ENCODE results near the gene GATA2.

Gene GATA2

DNA sequence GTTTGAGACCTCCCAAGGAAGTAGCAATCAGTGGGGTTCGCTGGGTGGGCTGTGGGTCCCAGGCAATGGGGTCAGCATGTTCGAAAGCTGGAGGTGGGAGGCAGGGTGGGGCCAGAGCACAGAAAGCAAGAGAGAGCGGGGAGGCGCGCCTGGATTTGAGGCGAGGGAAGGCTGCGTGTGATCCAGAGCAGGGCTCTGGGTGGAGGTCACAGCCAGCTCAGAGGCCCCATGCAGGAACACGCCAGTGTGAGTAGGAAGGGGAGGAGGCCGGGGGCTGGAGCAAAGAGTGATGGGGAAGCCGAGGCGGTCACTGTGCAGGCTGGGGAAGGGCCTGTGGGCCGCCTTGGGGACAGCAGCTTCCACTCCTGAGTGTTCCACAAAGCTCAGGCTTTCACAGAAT, 35.1 kb downstream of the GATA2 start:
- Histone ChIP-seq H3K9me3 (ENCODE audit: control insufficient read depth, low read length) (no peaks in the 10 kb centered on the region), H3K4me1 (ENCODE audit: control insufficient read depth, insufficient read depth, low read length, poor library complexity, severe bottlenecking) (no peaks in the 10 kb centered on the region), H3K36me3 (ENCODE audit: control insufficient read depth, insufficient read depth, low read length) (no peaks in the 10 kb centered on the region), H3K4me3 (ENCODE audit: insufficient read depth, low read depth, low read length, poor library complexity, severe bottlenecking) (no peak overlapping the region), H3K27me3 (replicated peaks; ENCODE audit: control insufficient read depth, insufficient read depth, low read length, poor library complexity, severe bottlenecking) (peaks cover 6% of the 10 kb centered on the region), H3K27ac (ENCODE audit: insufficient read depth, low read length, poor library complexity, severe bottlenecking) (no peak overlapping the region)
- no peak for DNase-seq

DNA sequence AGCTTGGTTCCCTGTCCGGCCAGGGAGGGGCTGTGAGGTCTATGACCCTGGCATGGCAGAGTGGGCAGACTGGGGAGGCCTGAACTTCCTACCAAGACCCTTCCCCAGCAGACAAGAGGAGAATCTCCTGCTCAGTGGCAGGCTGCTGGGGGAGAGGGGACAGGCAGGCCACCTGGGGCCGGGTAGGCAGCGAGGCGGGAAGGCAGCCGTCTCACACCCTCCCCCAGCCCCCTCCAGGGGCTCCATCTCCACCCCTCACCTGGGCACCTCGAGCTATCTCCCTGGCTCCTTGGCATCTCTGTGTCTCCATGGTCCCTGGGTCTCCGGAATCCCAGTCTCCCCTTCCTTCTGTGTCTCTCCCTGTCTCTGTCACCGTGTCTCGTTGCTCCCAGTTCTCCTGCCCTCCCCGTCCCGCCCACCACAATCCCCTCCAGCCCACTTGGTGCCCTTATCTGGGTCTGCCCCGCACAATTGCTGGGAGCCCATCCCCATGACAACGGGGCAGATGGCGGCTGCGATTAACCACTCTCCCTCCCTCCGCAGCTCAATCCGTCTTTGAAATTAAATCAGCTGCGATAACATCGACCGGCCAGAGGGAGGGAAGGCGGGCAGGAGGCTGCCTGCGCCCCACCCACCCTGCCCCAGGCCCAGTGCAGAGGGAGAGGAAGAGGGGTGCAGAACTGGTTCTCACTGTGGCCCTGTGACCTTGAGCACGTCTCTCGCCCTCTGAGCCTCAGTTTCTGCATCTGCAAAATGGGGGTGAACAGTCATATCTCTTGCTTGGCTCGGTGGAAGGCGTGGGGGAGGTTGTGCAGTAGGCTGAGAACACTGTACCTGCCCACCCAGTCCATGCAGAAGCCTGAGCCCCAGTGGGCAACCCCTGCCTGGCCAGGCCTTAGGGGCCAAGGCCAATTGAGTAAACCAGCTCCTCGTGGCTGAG, 36.0 kb downstream of the GATA2 start:
- no peaks in the 10 kb centered on the region for H3K9me3 ChIP-seq (ENCODE audit: control insufficient read depth, low read length)
- peaks cover 6% of the 10 kb centered on the region for H3K27me3 ChIP-seq (replicated peaks; ENCODE audit: control insufficient read depth, insufficient read depth, low read length, poor library complexity, severe bottlenecking)
- H3K4me1 ChIP-seq (ENCODE audit: control insufficient read depth, insufficient read depth, low read length, poor library complexity, severe bottlenecking): no peaks in the 10 kb centered on the region
- no peaks in the 10 kb centered on the region for H3K36me3 ChIP-seq (ENCODE audit: control insufficient read depth, insufficient read depth, low read length)
- no peak overlapping the region for H3K4me3 ChIP-seq (ENCODE audit: insufficient read depth, low read depth, low read length, poor library complexity, severe bottlenecking)
- H3K27ac ChIP-seq (ENCODE audit: insufficient read depth, low read length, poor library complexity, severe bottlenecking): no peak overlapping the region
- no peak for DNase-seq

DNA sequence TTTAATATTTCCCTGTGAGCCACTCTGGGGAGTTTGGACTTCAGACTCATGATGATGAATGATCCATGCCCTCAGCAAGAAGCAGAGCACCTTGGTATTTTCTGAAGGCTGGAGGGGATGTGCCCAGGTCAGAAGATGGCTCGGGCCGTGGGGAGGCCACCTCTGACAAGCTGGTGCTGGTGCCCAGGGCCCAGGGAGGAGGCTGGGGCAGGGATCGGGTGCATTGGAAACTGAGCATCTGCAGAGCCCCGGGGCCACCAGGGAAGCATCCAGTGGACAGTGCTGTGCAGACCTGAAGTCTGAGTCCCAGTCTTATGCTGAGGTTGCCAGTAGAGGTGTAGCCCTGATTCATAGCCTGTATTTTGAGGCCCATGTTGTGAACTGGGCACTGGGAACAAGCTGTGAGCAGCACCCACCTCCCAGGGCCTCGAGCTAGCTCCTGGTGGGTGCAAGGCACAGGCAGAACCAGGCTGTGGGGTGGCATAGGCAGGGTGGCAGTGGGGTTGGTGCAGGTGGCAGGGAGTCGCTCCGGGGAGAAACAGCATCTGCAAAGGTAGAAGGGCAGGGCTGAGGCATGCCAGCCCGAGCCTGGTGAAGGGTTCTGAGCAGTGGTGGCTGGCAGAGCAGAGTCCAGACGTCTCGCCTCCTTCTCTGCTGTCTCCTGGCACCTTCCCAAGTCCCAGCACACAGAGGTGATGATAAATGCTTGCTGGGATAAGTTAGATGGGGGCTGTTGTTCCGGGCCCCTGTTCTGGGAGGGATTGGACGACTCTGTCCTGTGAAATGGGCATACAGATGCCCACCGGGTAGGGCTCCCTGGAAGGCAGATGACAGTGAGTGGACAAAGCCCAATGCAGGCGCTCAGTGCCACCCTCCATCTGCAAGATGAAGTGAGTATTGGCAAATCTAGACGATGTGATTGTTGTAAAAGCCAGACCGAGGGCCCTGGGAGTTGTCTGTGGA, 36.9 kb downstream of the GATA2 start:
- Histone ChIP-seq H3K4me3 (ENCODE audit: insufficient read depth, low read depth, low read length, poor library complexity, severe bottlenecking) (no peak overlapping the region), H3K27me3 (replicated peaks; ENCODE audit: control insufficient read depth, insufficient read depth, low read length, poor library complexity, severe bottlenecking) (peaks cover 6% of the 10 kb centered on the region)

DNA sequence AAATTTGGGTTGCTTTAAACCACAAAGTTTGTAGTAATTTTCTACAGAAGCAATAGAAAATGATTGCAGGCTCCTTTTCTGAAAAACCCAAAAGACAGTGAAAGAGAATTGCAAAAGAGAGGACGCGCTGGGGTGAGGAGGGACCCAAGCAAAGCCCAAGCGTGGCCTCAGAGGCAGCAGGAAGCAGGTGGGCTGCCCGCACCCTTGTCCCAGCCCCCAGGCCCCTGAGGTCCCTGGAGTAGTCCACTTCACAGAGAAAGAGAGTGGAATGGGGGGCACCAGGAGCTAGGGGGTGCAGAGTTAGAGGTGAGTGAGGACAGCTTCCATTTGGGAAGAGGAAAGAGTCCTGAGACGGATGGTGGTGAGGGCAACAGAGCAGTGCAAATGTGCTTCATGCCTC, 37.9 kb downstream of the GATA2 start:
- no peak overlapping the region for H3K4me3 ChIP-seq (ENCODE audit: insufficient read depth, low read depth, low read length, poor library complexity, severe bottlenecking)
- H3K4me1 ChIP-seq (ENCODE audit: control insufficient read depth, insufficient read depth, low read length, poor library complexity, severe bottlenecking): no peaks in the 10 kb centered on the region
- H3K27me3 ChIP-seq (replicated peaks; ENCODE audit: control insufficient read depth, insufficient read depth, low read length, poor library complexity, severe bottlenecking): peaks cover 6% of the 10 kb centered on the region
- no peak overlapping the region for H3K27ac ChIP-seq (ENCODE audit: insufficient read depth, low read length, poor library complexity, severe bottlenecking)
- H3K9me3 ChIP-seq (ENCODE audit: control insufficient read depth, low read length): no peaks in the 10 kb centered on the region
- DNase-seq: no peak
- no peaks in the 10 kb centered on the region for H3K36me3 ChIP-seq (ENCODE audit: control insufficient read depth, insufficient read depth, low read length)

More for the DNA sequence above, 36.9 kb downstream of the GATA2 start:
- Histone ChIP-seq H3K4me1 (ENCODE audit: control insufficient read depth, insufficient read depth, low read length, poor library complexity, severe bottlenecking) (no peaks in the 10 kb centered on the region), H3K27ac (ENCODE audit: insufficient read depth, low read length, poor library complexity, severe bottlenecking) (no peak overlapping the region), H3K9me3 (ENCODE audit: control insufficient read depth, low read length) (no peaks in the 10 kb centered on the region), H3K36me3 (ENCODE audit: control insufficient read depth, insufficient read depth, low read length) (no peaks in the 10 kb centered on the region)
- no peak for DNase-seq

DNA sequence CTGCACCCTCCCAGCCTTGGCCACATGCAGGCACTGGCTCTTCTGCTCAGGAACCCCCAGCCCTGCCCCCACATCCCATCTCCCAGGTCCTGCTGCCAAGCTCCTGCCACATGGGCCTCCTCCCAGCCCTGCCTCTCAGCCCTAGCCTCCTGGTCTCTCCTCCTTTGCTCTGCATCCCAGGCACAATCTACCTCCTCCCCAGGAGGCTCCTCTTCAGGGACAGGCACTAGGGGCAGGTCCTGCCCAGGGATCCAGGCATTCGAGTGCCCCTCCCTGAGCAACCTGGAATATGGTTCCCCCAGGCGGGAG, 38.7 kb downstream of the GATA2 start:
- DNase-seq: no peak
- H3K4me3 ChIP-seq (ENCODE audit: insufficient read depth, low read depth, low read length, poor library complexity, severe bottlenecking): no peak overlapping the region
- no peak overlapping the region for H3K27ac ChIP-seq (ENCODE audit: insufficient read depth, low read length, poor library complexity, severe bottlenecking)
- peaks cover 6% of the 10 kb centered on the region for H3K27me3 ChIP-seq (replicated peaks; ENCODE audit: control insufficient read depth, insufficient read depth, low read length, poor library complexity, severe bottlenecking)
- no peaks in the 10 kb centered on the region for H3K36me3 ChIP-seq (ENCODE audit: control insufficient read depth, insufficient read depth, low read length)
- no peaks in the 10 kb centered on the region for H3K9me3 ChIP-seq (ENCODE audit: control insufficient read depth, low read length)
- peaks cover under 1% of the 10 kb centered on the region for H3K4me1 ChIP-seq (ENCODE audit: control insufficient read depth, insufficient read depth, low read length, poor library complexity, severe bottlenecking)

DNA sequence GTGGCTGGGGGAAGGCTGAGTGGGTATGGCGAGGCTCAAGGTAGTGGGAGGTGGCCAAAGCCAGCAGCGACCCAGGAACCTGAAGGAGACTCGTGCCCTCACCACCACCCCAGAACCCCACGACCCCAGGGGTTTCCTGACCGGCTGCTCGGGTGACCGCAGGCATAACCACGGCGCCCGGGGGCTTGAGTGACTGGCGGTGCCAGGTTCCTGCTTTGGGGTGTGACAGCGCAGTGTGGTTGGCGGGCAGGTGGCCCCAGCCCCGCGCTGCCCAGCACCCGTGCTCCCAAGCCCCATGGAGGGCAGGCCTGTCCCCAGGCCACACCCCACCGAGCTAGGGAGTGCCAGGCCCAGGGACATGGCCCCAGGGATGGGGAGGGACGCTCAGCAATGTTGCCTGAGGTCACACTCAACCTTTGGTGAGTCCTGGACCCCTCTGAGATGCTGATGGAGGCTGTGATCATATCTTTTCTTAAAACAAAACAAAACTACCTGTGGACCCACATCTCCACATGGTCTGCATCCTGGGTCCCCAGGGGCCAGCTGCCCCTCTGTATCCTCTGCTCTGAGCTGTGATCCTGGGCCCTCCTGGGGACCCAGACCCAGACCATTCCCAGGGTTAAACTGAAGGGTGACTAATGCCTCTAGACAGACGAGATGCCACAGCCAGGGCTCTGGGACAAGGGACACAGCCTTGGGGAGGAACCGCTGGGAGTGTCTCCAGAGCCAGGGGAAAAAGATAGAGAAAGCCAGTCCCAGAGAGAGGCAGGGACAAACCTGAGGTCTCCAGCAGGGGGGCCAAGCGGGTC, 39.3 kb downstream of the GATA2 start:
- Histone ChIP-seq H3K27ac (ENCODE audit: insufficient read depth, low read length, poor library complexity, severe bottlenecking) (no peak overlapping the region), H3K9me3 (ENCODE audit: control insufficient read depth, low read length) (no peaks in the 10 kb centered on the region), H3K36me3 (ENCODE audit: control insufficient read depth, insufficient read depth, low read length) (no peaks in the 10 kb centered on the region), H3K4me3 (ENCODE audit: insufficient read depth, low read depth, low read length, poor library complexity, severe bottlenecking) (no peak overlapping the region), H3K27me3 (replicated peaks; ENCODE audit: control insufficient read depth, insufficient read depth, low read length, poor library complexity, severe bottlenecking) (peaks cover 6% of the 10 kb centered on the region), H3K4me1 (ENCODE audit: control insufficient read depth, insufficient read depth, low read length, poor library complexity, severe bottlenecking) (peaks cover 6% of the 10 kb centered on the region)
- no peak for DNase-seq

DNA sequence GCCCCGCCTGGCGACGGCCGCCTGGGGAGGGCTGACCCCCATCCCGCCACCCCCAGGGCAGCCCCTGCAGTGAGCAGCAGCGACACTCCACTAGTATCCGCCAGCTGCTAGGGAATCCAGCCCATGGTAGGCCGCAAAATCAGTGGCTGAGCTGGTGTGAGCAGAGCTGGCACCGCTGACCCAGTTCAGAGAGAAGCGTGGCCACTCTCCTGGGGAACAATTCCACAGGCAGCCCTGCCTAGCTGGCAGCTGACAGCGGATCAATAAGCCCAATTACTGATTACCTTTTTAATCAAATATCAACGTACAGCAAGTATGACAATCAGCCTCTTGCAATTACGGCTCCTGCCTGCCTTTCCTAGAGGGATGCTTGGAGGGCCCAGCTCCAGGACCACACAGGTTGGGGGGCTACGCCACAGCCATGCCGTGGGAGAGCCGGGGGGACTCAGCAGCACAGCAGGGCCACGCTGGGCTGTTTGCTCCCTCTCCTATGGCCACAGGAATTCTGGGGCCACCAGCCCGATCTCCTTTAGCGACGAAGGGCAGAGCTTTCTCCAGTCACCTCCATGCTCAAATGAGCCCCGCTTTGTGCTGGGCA, 40.2 kb downstream of the GATA2 start:
- Histone ChIP-seq H3K36me3 (ENCODE audit: control insufficient read depth, insufficient read depth, low read length) (no peaks in the 10 kb centered on the region), H3K4me3 (ENCODE audit: insufficient read depth, low read depth, low read length, poor library complexity, severe bottlenecking) (no peak overlapping the region), H3K9me3 (ENCODE audit: control insufficient read depth, low read length) (no peaks in the 10 kb centered on the region), H3K27me3 (replicated peaks; ENCODE audit: control insufficient read depth, insufficient read depth, low read length, poor library complexity, severe bottlenecking) (peaks cover 6% of the 10 kb centered on the region), H3K4me1 (ENCODE audit: control insufficient read depth, insufficient read depth, low read length, poor library complexity, severe bottlenecking) (peaks cover 9% of the 10 kb centered on the region), H3K27ac (ENCODE audit: insufficient read depth, low read length, poor library complexity, severe bottlenecking) (no peak overlapping the region)
- DNase-seq: no peak

DNA sequence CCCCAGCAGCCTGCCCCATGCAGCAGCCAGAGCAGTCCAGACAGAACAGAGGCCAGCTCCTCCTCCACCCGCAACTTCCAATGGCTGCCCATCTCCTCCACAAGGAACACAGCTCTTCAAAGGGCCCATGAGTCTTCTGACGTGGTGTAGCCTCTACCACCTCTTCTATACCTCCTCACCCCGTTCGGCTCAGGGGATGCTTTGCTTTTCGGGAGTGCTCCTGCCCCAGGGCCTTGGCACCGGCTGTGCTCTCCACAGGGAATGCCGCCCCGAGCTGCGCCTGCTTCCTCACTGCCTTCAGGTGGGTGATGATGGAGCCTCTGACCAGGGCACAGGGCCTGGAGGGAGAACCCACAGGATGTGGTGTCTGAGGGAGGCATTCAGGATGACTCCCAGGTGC, 40.9 kb downstream of the GATA2 start:
- no peaks in the 10 kb centered on the region for H3K36me3 ChIP-seq (ENCODE audit: control insufficient read depth, insufficient read depth, low read length)
- H3K4me3 ChIP-seq (ENCODE audit: insufficient read depth, low read depth, low read length, poor library complexity, severe bottlenecking): no peak overlapping the region
- peaks cover 9% of the 10 kb centered on the region for H3K4me1 ChIP-seq (ENCODE audit: control insufficient read depth, insufficient read depth, low read length, poor library complexity, severe bottlenecking)
- DNase-seq: no peak
- H3K9me3 ChIP-seq (ENCODE audit: control insufficient read depth, low read length): no peaks in the 10 kb centered on the region
- H3K27me3 ChIP-seq (replicated peaks; ENCODE audit: control insufficient read depth, insufficient read depth, low read length, poor library complexity, severe bottlenecking): peaks cover 6% of the 10 kb centered on the region
- no peak overlapping the region for H3K27ac ChIP-seq (ENCODE audit: insufficient read depth, low read length, poor library complexity, severe bottlenecking)

DNA sequence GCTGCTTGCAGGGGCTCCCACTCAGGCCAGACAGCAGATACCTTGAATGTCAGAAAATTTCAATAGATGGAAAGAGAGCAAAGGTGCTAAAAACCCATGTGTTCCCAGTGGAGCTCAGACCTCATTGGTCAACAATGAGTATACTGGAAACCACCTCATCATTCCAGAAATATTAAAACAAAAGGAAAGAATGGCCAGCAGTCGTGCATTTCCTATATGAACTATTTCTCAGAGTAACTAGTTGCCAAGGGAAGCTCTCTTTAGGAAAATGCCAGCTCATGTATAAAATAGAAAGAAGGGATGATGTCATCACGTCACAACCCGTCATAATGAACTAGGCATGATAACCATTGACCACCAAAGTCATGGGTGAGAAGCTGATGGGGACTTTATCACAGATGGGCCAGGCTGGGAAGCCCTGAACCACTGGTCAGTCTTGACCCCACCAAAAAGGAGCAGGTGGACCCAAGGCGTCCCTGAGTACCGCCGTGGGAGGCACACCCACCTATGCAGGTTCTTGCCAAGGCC, 43.8 kb downstream of the GATA2 start:
- Histone ChIP-seq H3K36me3 (ENCODE audit: control insufficient read depth, insufficient read depth, low read length) (no peaks in the 10 kb centered on the region), H3K4me3 (ENCODE audit: insufficient read depth, low read depth, low read length, poor library complexity, severe bottlenecking) (no peak overlapping the region), H3K27ac (ENCODE audit: insufficient read depth, low read length, poor library complexity, severe bottlenecking) (no peak overlapping the region), H3K9me3 (ENCODE audit: control insufficient read depth, low read length) (no peaks in the 10 kb centered on the region), H3K27me3 (replicated peaks; ENCODE audit: control insufficient read depth, insufficient read depth, low read length, poor library complexity, severe bottlenecking) (no peaks in the 10 kb centered on the region), H3K4me1 (ENCODE audit: control insufficient read depth, insufficient read depth, low read length, poor library complexity, severe bottlenecking) (peaks cover 9% of the 10 kb centered on the region)
- DNase-seq: no peak

All from effector memory CD4-positive, alpha-beta T cell (primary cell).